Forelimb muscle (tissue), 1 donor: ENCODE results near the gene HOXA1. TPM values are rescaled to one million over a fixed set of nuclear protein-coding genes. Genes with fewer than 3 reads are reported as not detected.

Experiments
- DNase-seq: peaks from one replicate; pipeline ENCODE4 v3.0.0-alpha.2; 2013; ENCODE audit warnings: low read depth
- polyA plus RNA-seq: library from polyadenylated mRNA; unstranded; fragments of 120-200 nt; gene quantifications from one replicate; pipeline ENCODE4 v1.2.1, GENCODE V29; 2013; ENCODE audit not compliant: insufficient read length

HOXA1 gene
- polyA plus RNA-seq, 1 donor, result 0.77 TPM

DNA sequence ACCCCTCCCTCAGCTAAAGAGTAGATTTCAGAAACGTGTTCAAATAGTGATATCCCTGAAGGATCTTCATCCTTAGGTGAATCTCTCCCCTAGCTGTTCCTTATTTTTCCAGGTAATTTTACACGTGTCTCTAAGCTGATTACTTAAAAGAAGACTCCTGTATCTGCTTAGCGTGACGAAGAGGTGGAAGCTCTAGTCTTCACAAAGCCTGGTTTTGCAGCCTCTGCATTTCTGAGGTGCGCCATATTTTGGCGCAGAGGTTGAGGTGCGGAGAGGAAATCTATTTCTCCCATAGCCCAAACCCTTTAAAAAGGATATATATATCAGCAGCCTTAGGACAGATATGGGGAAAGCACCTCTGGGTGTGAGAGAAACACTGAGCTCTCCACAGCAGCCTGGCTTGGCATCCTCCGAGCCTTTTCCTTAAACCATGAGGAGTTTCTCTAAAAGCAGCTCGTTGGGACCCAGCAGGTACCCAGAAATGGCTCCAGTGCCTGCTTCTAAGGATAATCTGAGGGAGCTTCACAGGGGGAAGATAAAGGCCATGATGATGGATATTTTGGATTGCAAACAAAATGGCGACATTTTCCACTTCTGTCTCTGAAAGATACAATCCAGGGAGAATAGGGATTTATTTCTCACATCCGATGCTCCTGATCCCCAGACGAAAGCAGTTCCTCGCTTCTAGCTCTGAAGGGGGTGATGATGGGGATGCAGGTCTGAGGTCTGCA lies 9.7 kb upstream of the HOXA1 start:
- no peak for DNase-seq

DNA sequence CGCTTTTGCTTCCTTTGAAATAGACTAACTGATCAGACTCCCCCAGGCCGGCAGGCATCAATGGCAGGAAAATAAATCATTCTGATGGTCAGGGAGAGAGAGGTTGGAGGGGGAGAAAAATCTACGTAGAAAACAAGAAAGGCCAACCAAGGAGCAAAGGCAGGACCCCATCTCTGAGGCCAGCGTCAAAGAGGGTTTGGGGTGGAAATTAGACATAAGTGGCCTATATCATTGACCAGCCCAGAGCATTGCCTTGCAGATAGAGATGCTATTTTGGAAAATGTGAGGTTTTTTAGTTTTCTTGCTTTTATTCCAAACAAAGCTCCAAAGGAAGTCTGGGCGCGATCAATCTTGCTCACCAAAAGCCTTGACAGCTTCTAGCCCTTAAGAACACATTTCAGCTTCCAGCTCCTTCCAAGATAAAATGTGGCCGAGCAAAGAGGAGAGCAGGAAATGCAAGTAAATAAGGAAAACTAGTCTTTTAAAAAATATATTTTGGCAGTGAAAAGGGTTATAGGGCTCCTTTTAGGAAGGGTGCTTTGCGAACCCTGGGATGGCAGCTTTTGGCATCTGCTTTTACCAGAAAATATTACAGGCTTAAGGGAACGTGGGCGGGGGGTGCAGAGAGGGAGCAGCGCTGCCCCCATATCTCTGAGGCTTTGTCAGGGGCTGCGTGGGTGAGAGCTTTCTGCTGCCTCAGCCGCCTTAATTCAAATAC lies 8.7 kb upstream of the HOXA1 start:
- no peak for DNase-seq

DNA sequence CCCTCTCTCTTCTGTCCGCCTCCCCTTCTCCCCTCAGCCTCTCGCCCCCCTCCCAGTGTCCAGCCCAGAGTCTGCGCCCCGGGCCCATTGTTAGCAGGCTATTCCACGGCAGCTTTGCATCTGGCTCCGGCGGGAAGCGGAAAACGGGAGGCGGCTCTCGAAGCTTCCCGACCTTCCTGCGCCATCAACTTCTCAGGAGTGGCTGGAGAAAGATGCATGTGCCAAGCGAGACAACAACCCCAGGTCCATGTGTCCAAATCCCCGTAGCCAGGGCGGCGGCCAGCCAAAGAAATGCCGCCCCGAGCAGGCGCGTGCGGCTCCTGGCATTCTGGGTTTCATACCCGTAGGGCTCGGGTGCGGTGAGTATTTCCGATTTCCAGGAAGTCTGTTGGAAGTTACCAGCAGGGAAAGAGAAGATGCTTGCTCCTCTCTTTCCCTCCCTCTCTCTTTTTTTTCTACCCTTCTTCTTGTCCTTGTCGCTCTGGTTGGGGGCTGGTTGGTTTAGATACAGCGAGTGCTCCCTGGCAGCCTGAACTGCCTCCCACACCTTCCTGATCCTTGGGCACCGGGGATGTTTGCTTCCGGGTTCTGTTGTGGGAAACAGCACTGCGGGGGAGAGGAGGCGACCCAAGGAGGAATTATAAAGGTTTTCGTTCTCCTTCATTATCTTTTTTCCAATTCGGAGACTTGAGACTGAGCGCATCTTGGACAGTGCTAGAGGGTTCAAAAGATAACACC lies 7.9 kb upstream of the HOXA1 start:
- no peak for DNase-seq

DNA sequence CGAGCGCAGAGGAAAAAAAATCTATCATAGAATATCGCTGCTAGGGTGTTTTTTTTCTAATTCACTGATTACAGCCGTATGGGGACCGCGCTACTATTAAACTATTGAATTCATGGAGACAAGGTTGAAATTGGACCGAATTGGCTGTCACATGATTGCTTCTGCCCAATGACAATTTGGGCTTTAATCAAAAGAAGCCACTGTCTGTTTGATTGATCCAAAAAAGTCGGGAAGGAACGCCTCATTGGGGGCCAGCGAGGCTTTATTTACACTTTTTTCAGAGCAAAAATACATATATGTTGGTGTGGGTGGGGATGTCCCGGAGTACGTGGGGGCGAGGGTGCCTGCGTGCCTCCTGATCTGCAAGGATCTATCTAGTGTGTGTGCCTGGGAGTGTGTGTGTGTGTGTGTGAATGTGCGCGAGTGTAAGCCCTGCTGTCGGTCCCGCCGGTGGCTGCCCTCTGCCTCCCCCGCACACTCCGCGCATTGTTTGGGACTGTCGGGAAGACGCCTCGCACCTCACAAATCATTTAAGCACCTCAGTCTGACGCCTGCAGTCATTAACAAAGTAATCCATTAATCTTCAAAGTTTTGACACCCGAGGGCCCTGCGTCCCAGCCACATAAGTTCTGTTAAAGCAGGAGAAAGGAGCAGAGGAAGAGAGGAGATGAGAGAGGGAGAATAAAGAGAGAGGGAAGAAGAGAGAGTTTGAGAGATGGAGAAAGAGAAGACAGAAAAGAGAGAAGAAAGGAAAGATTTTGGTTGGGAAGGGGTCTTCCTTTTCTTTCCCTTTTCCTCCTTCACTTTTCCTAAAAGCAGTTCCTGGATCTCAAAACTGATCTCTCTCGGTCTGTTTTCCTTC lies 7.0 kb upstream of the HOXA1 start, which contains the start of gene HOXA2:
Gene HOXA2, minus strand, starts transcription at position 103 of the 862 bp plus-strand sequence. CDS start 183 bp downstream, outside the sequence.
- DNase-seq, result no peak

DNA sequence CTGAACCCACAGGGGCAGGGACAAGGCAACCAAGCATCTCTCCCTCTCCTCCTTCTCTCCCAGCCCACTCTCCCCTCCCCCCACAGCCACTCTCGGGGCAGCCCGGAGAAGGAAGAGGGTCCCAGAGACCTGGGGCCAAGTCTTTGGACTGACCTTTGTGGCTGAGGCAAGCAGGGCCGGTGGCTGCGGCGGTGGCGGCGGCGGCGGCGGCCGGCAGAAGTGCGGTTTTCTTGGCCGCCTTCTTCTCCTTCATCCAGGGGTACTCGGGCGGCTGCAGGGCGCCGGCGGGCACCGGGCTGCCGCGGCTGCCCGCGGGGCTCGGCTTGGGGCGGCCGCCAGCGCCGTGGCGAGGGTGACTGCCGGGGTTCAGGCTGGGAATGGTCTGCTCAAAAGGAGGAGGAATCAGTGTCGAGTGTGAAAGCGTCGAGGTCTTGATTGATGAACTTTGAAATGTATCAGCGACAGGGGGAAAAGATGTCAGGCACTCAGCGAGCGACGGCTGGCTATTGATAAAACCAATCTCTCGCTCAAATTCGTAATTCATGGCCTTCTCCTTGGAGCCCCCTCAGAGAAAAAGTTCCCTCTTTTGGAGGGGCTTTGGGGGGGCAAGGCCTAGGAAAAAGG lies 6.3 kb upstream of the HOXA1 start:
- DNase-seq, result no peak

DNA sequence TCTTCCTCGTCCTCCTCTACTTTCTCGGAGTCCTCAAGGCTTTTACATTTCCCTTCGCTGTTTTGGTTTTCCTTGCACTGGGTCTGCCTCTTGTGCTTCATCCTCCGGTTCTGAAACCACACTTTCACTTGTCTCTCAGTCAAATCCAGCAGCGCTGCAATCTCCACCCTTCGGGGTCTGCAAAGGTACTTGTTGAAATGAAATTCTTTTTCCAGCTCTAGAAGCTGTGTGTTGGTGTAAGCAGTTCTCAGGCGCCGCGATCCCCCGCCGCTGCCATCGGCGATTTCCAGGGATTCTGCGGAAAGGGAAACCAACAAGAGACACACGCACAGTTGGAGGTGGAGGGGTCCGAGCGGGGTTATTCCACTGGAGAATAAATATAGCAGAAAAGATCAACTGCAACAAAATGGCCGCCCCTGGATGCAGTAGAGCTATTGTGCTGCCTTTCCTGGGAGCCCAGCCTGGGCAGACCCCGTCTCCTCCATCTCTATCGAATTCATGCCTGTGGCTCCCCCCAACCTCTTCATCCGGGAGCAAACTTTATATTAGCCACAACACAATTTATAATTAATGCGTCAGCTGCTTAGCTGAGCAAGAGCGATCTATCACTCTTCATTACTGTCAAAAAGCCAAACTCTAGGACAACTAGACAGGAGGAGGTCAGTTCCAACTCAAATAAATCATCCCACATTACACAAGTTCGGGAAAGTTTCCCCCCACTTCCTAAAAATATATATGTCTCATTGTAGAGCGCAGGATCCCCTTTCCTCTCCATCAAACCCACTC lies 5.6 kb upstream of the HOXA1 start:
- DNase-seq, result no peak

DNA sequence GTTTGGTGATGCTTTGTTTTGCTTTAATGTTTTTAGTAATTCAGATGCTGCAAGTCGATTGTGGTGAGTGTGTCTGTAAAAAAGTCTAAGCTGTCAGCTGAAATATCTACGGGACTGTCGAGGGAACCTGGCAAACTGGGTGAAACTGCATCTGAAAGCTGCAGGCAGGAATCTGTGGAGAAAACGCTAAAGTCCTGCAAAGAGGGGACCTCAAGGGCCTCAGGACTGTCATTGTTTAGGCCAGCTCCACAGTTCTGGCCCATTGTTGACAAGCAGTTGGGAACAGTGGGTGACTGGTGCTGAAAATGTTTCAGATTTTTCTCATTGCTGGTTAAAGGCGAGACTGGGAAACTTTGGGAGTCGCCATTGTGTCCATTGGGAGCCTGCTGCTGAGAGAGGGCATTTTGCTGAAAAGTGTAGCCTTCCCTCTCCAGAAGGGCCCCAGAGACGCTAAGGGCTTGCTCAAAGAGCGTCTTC lies 4.9 kb upstream of the HOXA1 start:
- DNase-seq, result no peak

DNA sequence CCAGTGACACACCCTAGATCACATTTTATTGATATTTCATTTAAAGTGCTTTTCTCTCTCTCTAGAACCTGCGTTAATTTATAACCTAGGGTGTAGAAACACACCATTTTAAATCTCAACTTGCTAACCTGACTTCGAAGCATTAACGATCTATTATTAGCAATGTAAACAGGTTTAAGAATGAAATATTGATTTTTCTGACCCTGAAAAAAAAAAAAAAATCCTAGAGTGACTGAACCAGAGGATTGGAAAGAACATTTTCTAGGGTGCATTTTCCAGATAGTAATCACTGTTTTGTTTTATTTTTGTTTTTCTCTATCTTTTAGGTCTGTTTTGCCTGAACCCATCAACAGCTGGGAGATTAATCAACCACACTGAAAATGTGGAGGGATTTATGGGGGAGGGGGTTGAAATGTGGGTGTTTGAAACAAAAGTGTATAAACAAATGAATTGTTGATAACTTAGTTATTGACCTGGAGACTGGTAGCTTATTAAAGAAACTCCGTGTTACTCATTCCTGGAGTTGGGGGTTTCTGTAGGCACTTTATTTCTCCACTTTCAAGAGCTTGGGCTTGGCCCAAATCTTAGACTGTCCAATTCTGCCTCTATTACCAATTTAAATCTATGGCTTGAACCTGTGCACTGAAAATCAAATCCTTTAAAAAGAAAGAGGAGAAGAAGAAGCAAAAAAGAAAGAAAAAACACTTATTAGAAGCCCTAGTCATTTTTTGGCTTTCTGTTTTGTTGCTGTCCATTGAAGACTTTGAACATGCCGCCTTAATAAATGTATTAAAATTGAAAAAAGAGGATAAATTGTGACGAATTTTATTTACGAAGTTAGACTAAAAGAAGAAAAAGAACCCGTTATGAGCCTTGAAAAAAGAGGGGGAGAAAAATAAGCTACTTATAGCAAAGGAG lies 3.9 kb upstream of the HOXA1 start:
- no peak for DNase-seq

DNA sequence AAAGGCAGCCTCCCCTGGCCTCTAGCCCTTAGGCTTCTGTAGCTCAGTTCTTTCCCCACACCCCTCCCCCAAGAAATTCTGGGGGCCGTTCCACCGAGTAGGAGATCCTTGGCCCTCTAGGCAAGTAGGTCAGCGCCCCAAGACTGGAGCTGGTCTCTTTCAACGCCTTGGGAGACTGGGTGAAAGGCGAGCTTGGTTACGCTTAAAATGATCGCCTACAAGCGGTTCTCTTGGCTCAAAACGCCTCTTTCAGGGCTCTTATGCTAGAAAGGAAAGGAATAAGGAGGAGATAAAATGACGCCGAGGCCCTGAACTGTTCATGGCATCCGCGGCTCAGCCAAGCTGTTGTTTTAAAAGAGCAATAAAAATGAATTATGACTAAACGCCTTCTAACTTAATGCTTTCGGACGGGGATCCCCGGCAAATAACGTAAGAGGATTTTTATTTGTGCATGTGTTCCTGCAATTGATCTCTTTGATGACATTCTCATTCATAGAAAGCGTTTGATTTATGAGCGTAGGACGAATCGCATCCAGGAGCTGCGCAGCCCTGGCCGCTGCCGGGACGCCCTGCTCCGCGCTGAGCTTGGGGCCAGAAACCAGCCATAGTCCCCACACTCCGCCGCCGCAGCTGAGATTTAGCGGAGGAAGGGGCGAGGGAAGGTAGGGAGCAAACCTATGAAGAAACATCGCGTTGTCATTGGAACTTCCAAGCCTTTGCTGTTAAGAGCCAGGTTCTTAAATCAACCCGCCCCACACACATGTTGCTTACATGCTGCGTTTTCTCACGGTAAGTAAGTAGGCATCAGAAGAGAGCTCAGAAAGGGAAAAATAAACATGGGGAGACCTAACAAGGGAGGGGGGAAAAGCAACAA lies 3.0 kb upstream of the HOXA1 start:
- no peak for DNase-seq

DNA sequence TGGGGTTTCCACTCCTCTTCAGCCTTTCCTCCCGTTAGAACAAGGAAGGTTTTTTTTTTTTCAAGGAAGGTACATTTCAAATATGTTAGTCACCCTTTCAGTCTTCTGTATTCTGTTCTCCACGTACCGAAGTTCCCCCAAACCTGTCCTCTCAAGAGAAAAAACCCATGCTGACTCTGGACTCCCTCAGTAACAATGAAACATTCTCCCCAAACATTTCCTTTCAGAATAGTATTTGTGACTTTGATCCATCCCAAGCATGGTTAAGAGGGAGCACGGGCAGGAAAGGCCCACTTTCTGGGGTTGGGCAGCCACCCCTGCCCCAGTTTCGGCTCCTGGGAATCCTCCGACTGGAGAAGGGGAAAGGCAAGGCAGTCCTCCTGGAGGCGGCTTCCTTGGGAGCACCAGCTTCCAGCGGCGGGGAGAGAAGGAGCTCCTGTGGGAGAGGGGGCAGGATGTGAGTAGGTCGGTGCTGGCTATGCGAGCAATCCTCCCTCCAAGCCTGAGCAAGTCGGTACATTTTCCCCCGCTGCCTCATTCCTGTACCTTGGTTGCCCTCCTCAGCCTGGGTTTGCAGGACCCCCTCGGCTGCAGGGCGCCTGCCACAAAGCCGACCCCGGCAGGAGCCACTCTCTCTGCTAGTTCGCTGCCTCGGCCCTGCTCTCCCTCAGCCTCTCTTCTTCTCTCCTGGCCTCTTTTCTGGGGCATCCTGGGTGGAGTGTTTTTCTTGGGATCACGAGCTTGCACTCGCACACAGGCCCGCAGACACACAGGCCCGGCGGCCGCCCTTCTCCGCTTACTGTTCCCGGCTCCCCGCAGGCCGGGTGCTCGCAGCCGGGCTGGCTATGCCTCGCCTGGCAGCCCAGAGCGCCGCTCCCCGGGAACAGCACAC lies 2.1 kb upstream of the HOXA1 start:
- DNase-seq, result no peak

DNA sequence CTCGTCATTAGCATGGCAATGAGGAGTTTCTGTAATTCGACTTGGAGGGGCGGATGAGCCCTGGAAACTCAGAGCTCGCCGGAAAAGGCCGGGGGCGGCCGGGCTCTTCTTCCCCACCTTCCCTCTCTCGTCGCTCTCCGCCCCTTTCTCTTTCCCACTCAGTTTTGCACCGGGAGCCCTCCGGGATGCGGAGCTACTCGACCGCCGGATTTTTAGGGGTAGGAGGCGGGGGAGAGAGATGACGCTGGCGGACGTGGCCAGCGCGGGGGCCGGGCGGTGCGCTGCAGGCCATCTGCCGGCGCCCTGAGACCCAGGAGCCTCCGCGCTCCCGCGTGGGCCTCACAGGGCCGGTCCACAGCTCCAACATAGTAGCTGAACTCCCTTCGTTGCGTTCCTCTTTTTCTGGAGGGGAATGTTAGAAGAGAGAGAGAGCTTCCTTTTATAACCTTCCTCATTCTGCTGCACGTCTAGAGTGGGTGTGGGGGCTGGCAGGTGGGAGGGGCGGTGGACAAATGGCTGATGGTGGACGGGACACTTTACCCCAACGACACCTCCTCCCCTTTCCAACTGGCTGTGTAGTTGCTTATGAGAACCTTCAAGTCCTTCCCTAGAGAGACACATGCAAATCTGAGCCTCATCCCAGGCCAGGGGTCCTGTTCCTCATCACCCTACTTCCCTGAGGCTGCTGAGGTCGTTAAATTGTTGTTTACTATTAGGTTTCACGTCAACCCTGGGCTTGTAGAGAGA lies 1.1 kb upstream of the HOXA1 start:
- DNase-seq, result no peak

DNA sequence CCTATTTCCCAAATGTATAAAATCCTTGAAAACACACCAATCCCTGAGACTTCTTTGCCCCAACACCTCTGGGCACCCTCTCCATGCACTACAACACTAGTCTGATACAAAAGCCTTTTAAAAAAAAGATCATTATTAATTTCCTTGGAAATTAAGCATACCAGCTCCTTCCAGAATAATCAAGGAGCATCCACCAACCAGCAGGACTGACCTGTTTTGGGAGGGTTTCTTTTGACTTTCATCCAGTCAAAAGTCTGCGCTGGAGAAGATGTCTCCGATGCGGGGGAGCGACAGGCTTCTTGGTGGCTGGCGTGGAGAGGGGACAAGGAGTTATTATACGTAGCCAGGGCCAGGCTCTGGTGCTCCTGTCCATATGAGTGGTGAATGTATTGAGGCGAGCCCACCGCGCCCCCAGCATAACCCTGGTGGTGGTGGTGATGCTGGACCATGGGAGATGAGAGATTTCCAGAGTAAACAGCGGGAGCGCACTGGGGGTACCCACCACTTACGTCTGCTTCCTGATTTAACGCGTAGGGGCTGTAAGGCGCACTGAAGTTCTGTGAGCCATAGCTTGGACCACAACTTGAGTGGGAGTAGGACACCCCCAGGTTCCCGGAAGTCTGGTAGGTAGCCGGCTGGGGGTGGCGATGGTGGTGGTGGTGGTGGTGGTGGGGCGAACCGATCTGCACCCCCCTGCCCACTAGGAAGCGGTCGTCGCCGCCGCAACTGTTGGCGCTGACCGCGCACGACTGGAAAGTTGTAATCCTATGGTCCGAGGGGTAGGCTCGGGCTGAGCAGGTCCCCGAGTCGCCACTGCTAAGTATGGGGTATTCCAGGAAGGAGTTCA lies 527 bp downstream of the HOXA1 start:
- no peak for DNase-seq

DNA sequence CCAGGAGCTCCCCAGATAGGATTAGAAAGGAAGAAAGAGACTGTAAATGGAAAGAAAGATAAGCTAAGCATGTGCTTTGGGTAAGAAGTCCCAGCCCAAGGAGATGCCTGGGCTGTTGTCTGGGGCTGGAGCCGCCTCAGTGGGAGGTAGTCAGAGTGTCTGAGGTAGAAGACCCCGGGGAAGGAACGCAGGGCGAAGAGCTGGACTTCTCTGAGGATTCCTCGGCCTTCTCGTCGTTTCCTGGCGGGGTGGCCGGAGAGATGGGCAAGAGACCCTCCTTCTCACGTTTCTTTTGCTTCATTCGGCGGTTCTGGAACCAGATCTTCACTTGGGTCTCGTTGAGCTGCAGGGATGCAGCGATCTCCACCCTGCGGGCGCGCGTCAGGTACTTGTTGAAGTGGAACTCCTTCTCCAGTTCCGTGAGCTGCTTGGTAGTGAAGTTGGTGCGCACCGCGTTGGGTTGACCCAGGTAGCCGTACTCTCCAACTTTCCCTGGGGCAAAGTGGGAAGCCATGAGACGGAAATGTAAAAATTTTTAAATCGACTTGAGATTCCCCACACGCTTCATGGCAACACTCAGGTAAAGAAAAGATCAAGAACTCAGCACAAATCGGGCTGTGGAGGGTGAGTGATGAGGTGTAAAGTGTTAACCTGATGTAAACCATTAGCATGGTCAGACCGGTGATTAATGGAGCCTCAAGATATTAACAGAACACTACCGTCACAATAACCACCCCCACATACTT lies 1.3 kb downstream of the HOXA1 start:
- no peak for DNase-seq

DNA sequence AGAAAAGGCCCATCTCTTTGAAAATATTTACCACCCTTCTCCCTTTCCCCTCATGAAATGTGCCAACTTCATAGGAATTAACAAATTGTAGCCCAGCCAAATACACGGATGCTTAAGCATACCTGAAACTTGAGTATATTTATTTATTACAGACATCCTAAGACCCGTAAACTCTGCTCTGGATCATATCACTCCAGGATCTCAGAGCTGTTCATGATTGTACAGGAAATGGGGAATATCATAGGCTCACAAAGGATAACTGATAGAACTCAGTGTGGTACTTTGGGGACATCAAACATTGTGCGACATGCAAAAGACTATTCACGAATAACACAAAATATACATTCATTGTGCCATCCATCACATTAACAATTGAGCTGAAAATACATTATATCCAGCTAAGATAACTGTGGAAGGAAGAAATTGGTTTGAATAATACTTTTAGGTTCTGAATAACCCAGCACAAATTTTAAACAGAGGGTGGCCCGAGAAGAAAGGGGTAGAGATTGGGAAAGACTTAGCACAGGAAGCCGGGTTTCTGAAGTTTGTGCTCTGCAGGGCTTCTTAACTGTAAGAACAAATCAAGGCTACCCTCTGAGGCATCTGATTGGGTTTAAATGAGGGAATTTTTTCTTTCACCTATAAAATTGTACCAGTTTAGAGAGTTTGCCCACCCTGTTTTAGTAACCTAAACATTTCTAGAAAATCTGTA lies 2.5 kb downstream of the HOXA1 start:
- no peak for DNase-seq
